HepG2 (cell line): ENCODE measurements around the gene SAPCD1. TPM values are rescaled to one million over a fixed set of nuclear protein-coding genes. Genes with fewer than 3 reads are reported as not detected.

Experiments used
- ATAC-seq: fragments of 200-7000 bp; cut with Tn5 transposase; 3 replicates; pipeline ENCODE4 v1.9.1; 2020; ENCODE audit warnings: mild to moderate bottlenecking, moderate library complexity
- BruUV-seq: library from RNA; stranded (reverse); fragments of 400-500 nt; replicated peaks from 2 replicates; lab custom pipeline; 2021; lab: Mats Ljungman, UMichigan
- CTCF ChIA-PET: fragments of 300-600 bp; formaldehyde crosslinking; extraction: SDS; loops from one replicate; lab custom pipeline; 2021; ENCODE audit warnings: low total read pairs, inconsistent platforms, low intra/inter-chr PET ratio; lab: Yijun Ruan, JAX
- POLR2A ChIA-PET: fragments of 350-600 bp; sonication (Branson Sonifier 250); formaldehyde crosslinking; loops from one replicate; lab custom pipeline; 2020; ENCODE audit warnings: antibody characterized with exemption, inconsistent platforms; lab: Yijun Ruan, JAX
- DNase-seq: peaks from one replicate; pipeline ENCODE4 v3.0.0-alpha.2; 2015; ENCODE audit warnings: low spot score
- FAIRE-seq: peaks from 3 replicates; lab custom pipeline; 2011; peaks lifted over from hg19 to GRCh38; lab: Jason Lieb, UNC
- H2AFZ ChIP-seq: one replicate; pipeline ENCODE4 v1.6.1; 2011; ENCODE audit warnings: low read length, inconsistent platforms
- H3K27ac ChIP-seq: fragments of 300-600 bp; 3 replicates; pipeline ENCODE4 v1.8.0; 2011; ENCODE audit warnings: mixed run types, mild to moderate bottlenecking, mixed read lengths, low read length, inconsistent platforms; ENCODE audit not compliant: insufficient read depth; ENCODE audit errors: extremely low read length
- H3K27me3 ChIP-seq, 2 experiments: fragments of 200-600 bp in 1 of 2; 2 replicates in 1 of 2; 3 replicates in 1 of 2; pipeline versions ENCODE4 v1.6.0 to v1.8.0; 2011; ENCODE audit warnings: low read length in 2 of 2, mild to moderate bottlenecking in 2 of 2, moderate library complexity in 2 of 2, inconsistent platforms in 1 of 2; ENCODE audit not compliant: insufficient read depth in 2 of 2, control insufficient read depth in 1 of 2
- H3K36me3 ChIP-seq, 2 experiments: fragments of 200-600 bp in 1 of 2; replicated peaks in 1 of 2; 2 replicates in 1 of 2; 3 replicates in 1 of 2; pipeline versions ENCODE4 v1.5.1 to v1.8.0; 2011; ENCODE audit warnings: low read length in 2 of 2, inconsistent platforms in 1 of 2; ENCODE audit not compliant: insufficient read depth in 2 of 2, control insufficient read depth in 1 of 2
- H3K4me1 ChIP-seq: 2 replicates; pipeline ENCODE4 v1.5.1; 2012; ENCODE audit warnings: low read length, inconsistent platforms; ENCODE audit not compliant: insufficient read depth
- H3K4me2 ChIP-seq: 2 replicates; pipeline ENCODE4 v1.6.0; 2011; ENCODE audit warnings: low read depth, low read length, inconsistent platforms
- H3K4me3 ChIP-seq, 3 experiments: fragments of 200-600 bp in 1 of 3; sonication (generic), shearing (Covaris generic) in 1 of 3; replicated peaks in 1 of 3; 2 replicates each; pipeline ENCODE4 v1.5.1; 2011 to 2016; ENCODE audit warnings: low read length in 3 of 3, inconsistent platforms in 2 of 3, low read depth in 2 of 3, mild to moderate bottlenecking in 2 of 3, control low read depth in 1 of 3, mixed read lengths in 1 of 3; ENCODE audit not compliant: insufficient read depth in 1 of 3
- H3K79me2 ChIP-seq: one replicate; pipeline ENCODE4 v1.6.1; 2011; ENCODE audit warnings: low read length, inconsistent platforms; ENCODE audit not compliant: insufficient read depth
- H3K9ac ChIP-seq: 2 replicates; pipeline ENCODE4 v1.6.0; 2011; ENCODE audit warnings: mild to moderate bottlenecking, low read depth, low read length, inconsistent platforms; ENCODE audit not compliant: insufficient read depth
- H3K9me3 ChIP-seq: 2 replicates; pipeline ENCODE4 v1.5.1; 2012; ENCODE audit warnings: mild to moderate bottlenecking, low read length
- H4K20me1 ChIP-seq: 2 replicates; pipeline ENCODE4 v1.6.0; 2011; ENCODE audit warnings: inconsistent platforms, mild to moderate bottlenecking, low read length, moderate library complexity; ENCODE audit not compliant: insufficient read depth
- AFF4 ChIP-seq: sonication (generic); formaldehyde crosslinking; IDR thresholded peaks from 2 replicates; pipeline ENCODE4 v1.4.0; 2020; ENCODE audit warnings: missing genetic modification reagents
- AGO2 ChIP-seq: fragments of 200-400 bp; formaldehyde crosslinking; optimal IDR thresholded peaks from 2 replicates; pipeline ENCODE3; 2017; ENCODE audit warnings: mild to moderate bottlenecking, low read depth, low read length, moderate library complexity
- ARID4A ChIP-seq: sonication (generic); formaldehyde crosslinking; IDR thresholded peaks from 2 replicates; pipeline ENCODE4 v1.5.0; 2020; ENCODE audit warnings: mild to moderate bottlenecking, missing genetic modification reagents, borderline replicate concordance
- BRCA1 ChIP-seq: sonication (generic); formaldehyde crosslinking; IDR thresholded peaks from 2 replicates; pipeline ENCODE4 v1.4.0; 2020; ENCODE audit warnings: missing genetic modification reagents
- PAX8 ChIP-seq: sonication (generic); formaldehyde crosslinking; IDR thresholded peaks from 2 replicates; pipeline ENCODE4 v1.8.0; 2022; ENCODE audit warnings: mild to moderate bottlenecking, missing genetic modification reagents, borderline replicate concordance
- POLR2AphosphoS2 ChIP-seq: IDR thresholded peaks from 2 replicates; pipeline ENCODE4 v1.6.1; 2011; ENCODE audit warnings: low read depth, low read length, improper control_type of control experiment
- RBFOX2 ChIP-seq: fragments of 200-400 bp; formaldehyde crosslinking; IDR thresholded peaks from 2 replicates; pipeline ENCODE4 v1.6.1; 2017; ENCODE audit warnings: low read depth, mild to moderate bottlenecking, low read length
- UBTF ChIP-seq: sonication (generic); formaldehyde crosslinking; IDR thresholded peaks from 2 replicates; pipeline ENCODE4 v1.4.0; 2020; ENCODE audit warnings: mild to moderate bottlenecking, missing genetic modification reagents
- ZBTB33 ChIP-seq: sonication (generic); formaldehyde crosslinking; IDR thresholded peaks from 2 replicates; pipeline ENCODE4 v1.4.0; 2020; ENCODE audit warnings: missing genetic modification reagents
- WGBS: methylation state at CpG from one replicate; pipeline ENCODE4 v1.1.6; 2017; ENCODE audit warnings: low lambda C conversion rate; 5-methylcytosine and 5-hydroxymethylcytosine counted together
- in situ Hi-C: cut with HindIII; loops from 2 replicates; pipeline ENCODE4 v1.10.0; 2017; ENCODE audit warnings: low pct_unique_long_range_greater_than_20kb; ENCODE audit not compliant: extremely low pct_ligation_motif_present
- intact Hi-C: fragments of 100-400 bp; cut with micrococcal nuclease; formaldehyde crosslinking; loops from one replicate; pipeline ENCODE4 v1.10.0; 2022; ENCODE audit not compliant: unreplicated experiment
- polyA plus RNA-seq, 8 experiments: library from polyadenylated mRNA; depleted of rRNA in 3 of 8; stranded (reverse) in 7 of 8; unstranded in 1 of 8; fragments of >200 nt; fragmentation: Illumina TruSeq in 4 of 8; extraction: Trizol in 4 of 8; gene quantifications; 2 replicates each; pipeline versions ENCODE4 v1.2.1 to v1.2.3, GENCODE V29; 2011 to 2016; ENCODE audit warnings: low read depth in 4 of 8, missing spikeins in 1 of 8, mixed read lengths in 1 of 8; ENCODE audit not compliant: insufficient read depth in 1 of 8
- total RNA-seq, 5 experiments: library from RNA; depleted of rRNA; stranded (reverse); fragments of >200 nt; fragmentation: Illumina TruSeq; extraction: Trizol; gene quantifications; 2 replicates each; pipeline ENCODE4 v1.2.3, GENCODE V29; 2016; ENCODE audit warnings: low read depth in 1 of 5

The SAPCD1 gene
- total and polyA plus RNA-seq, 2 of the 13 experiments (the other 11 are each of a cell fraction or from before 2014, with no cell fraction given) = 2.5 to 3.9 TPM

- ChIA-PET POLR2A (interaction anchor here (0.9 to 1.6 kb wide), 2 partner anchors 14 to 25 kb away, joined by 3 to 4 read pairs; partner anchors contain the start of genes LSM2 and VARS1), CTCF (no interaction called here)
- no peak overlapping the region for H3K4me3 ChIP-seq
- 97% methylated on average over 26 of the region's 32 CpGs for WGBS
- H3K36me3 ChIP-seq = peaks cover 50 to 63% of the 10 kb centered on the region in 2 experiments
- no peaks in the 10 kb centered on the region for H3K9me3 ChIP-seq
- no peak overlapping the region for H2AFZ ChIP-seq
- no peak overlapping the region for H3K9ac ChIP-seq
- ATAC-seq (no peak), FAIRE-seq (no peak), DNase-seq (no peak)
- H3K79me2 ChIP-seq = no peaks in the 10 kb centered on the region
- H3K4me2 ChIP-seq = no peak overlapping the region
- no TSS peak for BruUV-seq
- peaks cover 21% of the 10 kb centered on the region for H3K4me1 ChIP-seq
- no peaks in the 10 kb centered on the region for H3K27me3 ChIP-seq
- in situ Hi-C loops = no loop called here
- no peak overlapping the region for H3K27ac ChIP-seq
- no peaks in the 10 kb centered on the region for H4K20me1 ChIP-seq
- intact Hi-C loops = no loop called here
- no peak for TF ChIP-seq PAX8
- no peak for TF ChIP-seq ARID4A (CRISPR knock-in tag)
- peak; percentile 75 for TF ChIP-seq RBFOX2
- no peak for TF ChIP-seq UBTF
- TF ChIP-seq BRCA1 = no peak
- no peak for TF ChIP-seq AFF4
- TF ChIP-seq ZBTB33 (CRISPR knock-in tag) = no peak
- TF ChIP-seq POLR2AphosphoS2 = no peak
- TF ChIP-seq AGO2 = peak; percentile 75
Observed at GRCh38 chr6:31782126-31782855, 19.8 kb downstream of the SAPCD1 start.
